Liver (tissue), 9 donors: ENCODE results near the gene LRRC7. TPM values are rescaled to one million over a fixed set of nuclear protein-coding genes. Genes with fewer than 3 reads are reported as not detected.

Experiments used
- DNase-seq: peaks from one replicate; pipeline ENCODE4 v3.0.0-alpha.2; 2017; ENCODE audit warnings: low spot score
- H3K27ac ChIP-seq, 2 donors: one replicate each; pipeline ENCODE4 v1.7.0; 2013; ENCODE audit warnings: inconsistent platforms in 2 of 2, low read length in 2 of 2, control low read depth in 1 of 2, low read depth in 1 of 2, mild to moderate bottlenecking in 1 of 2
- H3K27me3 ChIP-seq, 4 donors: one replicate each; pipeline versions ENCODE4 v1.6.1 to v1.7.0; 2013; ENCODE audit warnings: low read length in 3 of 4, inconsistent platforms in 1 of 4, mild to moderate bottlenecking in 1 of 4, moderate library complexity in 1 of 4; ENCODE audit not compliant: control insufficient read depth in 4 of 4, insufficient read depth in 4 of 4
- H3K36me3 ChIP-seq, 4 donors: one replicate each; pipeline versions ENCODE4 v1.6.1 to v1.7.0; 2013; ENCODE audit warnings: low read length in 3 of 4, mild to moderate bottlenecking in 3 of 4, low read depth in 1 of 4, moderate library complexity in 1 of 4; ENCODE audit not compliant: control insufficient read depth in 4 of 4, insufficient read depth in 3 of 4
- H3K4me1 ChIP-seq, 4 donors: one replicate each; pipeline versions ENCODE4 v1.6.1 to v1.7.0; 2013; ENCODE audit warnings: low read length in 3 of 4, mild to moderate bottlenecking in 3 of 4, moderate library complexity in 1 of 4; ENCODE audit not compliant: control insufficient read depth in 4 of 4, insufficient read depth in 4 of 4
- H3K4me3 ChIP-seq, 3 donors: one replicate each; pipeline versions ENCODE4 v1.6.1 to v1.7.0; 2013; ENCODE audit warnings: low read length in 3 of 3, control low read depth in 1 of 3, low read depth in 1 of 3, mild to moderate bottlenecking in 1 of 3
- H3K9ac ChIP-seq, 2 donors: one replicate each; pipeline ENCODE4 v1.7.0; 2013; ENCODE audit warnings: low read length in 2 of 2, mild to moderate bottlenecking in 2 of 2, moderate library complexity in 2 of 2, control low read depth in 1 of 2, low read depth in 1 of 2
- H3K9me3 ChIP-seq, 4 donors: one replicate each; pipeline versions ENCODE4 v1.6.1 to v1.7.0; 2013; ENCODE audit warnings: low read length in 3 of 4; ENCODE audit not compliant: control insufficient read depth in 4 of 4
- EGR1 ChIP-seq, 2 donors: IDR thresholded peaks; 2 replicates each; pipeline ENCODE4 v1.6.1; 2016 to 2018; ENCODE audit warnings: antibody characterized with exemption in 2 of 2, low read depth in 2 of 2
- FOXA1 ChIP-seq: IDR thresholded peaks from 2 replicates; pipeline ENCODE4 v1.6.1; 2016; ENCODE audit warnings: antibody characterized with exemption
- FOXA2 ChIP-seq: IDR thresholded peaks from 2 replicates; pipeline ENCODE4 v1.6.1; 2016; ENCODE audit warnings: antibody characterized with exemption
- GABPA ChIP-seq, 2 donors: IDR thresholded peaks in 1 of 2; conservative IDR thresholded peaks in 1 of 2; 2 replicates each; pipeline ENCODE4 v1.6.1; 2016; ENCODE audit warnings: antibody characterized with exemption in 2 of 2, mild to moderate bottlenecking in 1 of 2, moderate library complexity in 1 of 2
- HNF4A ChIP-seq, 2 donors: conservative IDR thresholded peaks; 2 replicates each; pipeline ENCODE4 v1.6.1; 2016; ENCODE audit warnings: antibody characterized with exemption in 2 of 2, mild to moderate bottlenecking in 2 of 2
- JUND ChIP-seq, 2 donors: IDR thresholded peaks; 2 replicates each; pipeline ENCODE4 v1.6.1; 2016; ENCODE audit warnings: antibody characterized with exemption in 2 of 2
- RAD21 ChIP-seq, 2 donors: IDR thresholded peaks; 2 replicates each; pipeline ENCODE4 v1.6.1; 2016; ENCODE audit warnings: antibody characterized with exemption in 2 of 2, mild to moderate bottlenecking in 2 of 2
- RXRA ChIP-seq, 2 donors: IDR thresholded peaks; 2 replicates each; pipeline ENCODE4 v1.6.1; 2017 to 2018; ENCODE audit warnings: antibody characterized with exemption in 2 of 2, mild to moderate bottlenecking in 1 of 2
- SP1 ChIP-seq: IDR thresholded peaks from 2 replicates; pipeline ENCODE4 v1.6.1; 2018; ENCODE audit warnings: antibody characterized with exemption, mild to moderate bottlenecking
- YY1 ChIP-seq: IDR thresholded peaks from 2 replicates; pipeline ENCODE4 v1.6.1; 2016; ENCODE audit warnings: antibody characterized with exemption, mild to moderate bottlenecking
- WGBS: extraction: QIAGEN DNeasy Blood & Tissue Kit; methylation state at CpG from one replicate; pipeline ENCODE4 v1.1.7; 2013; 5-methylcytosine and 5-hydroxymethylcytosine counted together
- polyA plus RNA-seq, 2 donors: library from polyadenylated mRNA; stranded (reverse) in 1 of 2; unstranded in 1 of 2; fragments of 200-250 nt in 1 of 2; fragments of >200 nt in 1 of 2; fragmentation: Nextera tagmentation in 1 of 2; extraction: Ambion mirVana in 1 of 2; gene quantifications; one replicate each; pipeline versions ENCODE4 v1.2.1 to v1.2.3, GENCODE V29; 2013 to 2015
- total RNA-seq, 2 donors: library from RNA; depleted of rRNA; stranded (reverse); fragments of >200 nt; gene quantifications; one replicate each; pipeline ENCODE4 v1.2.3, GENCODE V29; 2014
- TF ChIP-seq, protein P1 (sequence below): IDR thresholded peaks from 2 replicates; pipeline ENCODE4 v1.6.1; 2016; ENCODE audit warnings: antibody characterized with exemption
- TF ChIP-seq, protein P2 (sequence below): fragments of 150-350 bp; IDR thresholded peaks from 2 replicates; pipeline ENCODE4 v1.5.1; 2017; ENCODE audit warnings: improper control_type of control experiment, low read depth, low read length; ENCODE audit not compliant: missing input control
- TF ChIP-seq, protein P3 (sequence below): IDR thresholded peaks from 2 replicates; pipeline ENCODE4 v1.6.1; 2016; ENCODE audit warnings: antibody characterized with exemption
- TF ChIP-seq, protein P4 (sequence below): IDR thresholded peaks from 2 replicates; pipeline ENCODE4 v1.6.1; 2016; ENCODE audit warnings: antibody characterized with exemption, mild to moderate bottlenecking
- TF ChIP-seq, protein P5 (sequence below): IDR thresholded peaks from 2 replicates; pipeline ENCODE4 v1.6.1; 2016; ENCODE audit warnings: antibody characterized with exemption
- donor health status: healthy.
- donor health status: healthy.
- donor health status: healthy.
- donor health status: healthy.
- donor health status: healthy.

The LRRC7 gene
- total and polyA plus RNA-seq, 4 donors: 0.08 to 1.1 (median 0.67) TPM

DNA sequence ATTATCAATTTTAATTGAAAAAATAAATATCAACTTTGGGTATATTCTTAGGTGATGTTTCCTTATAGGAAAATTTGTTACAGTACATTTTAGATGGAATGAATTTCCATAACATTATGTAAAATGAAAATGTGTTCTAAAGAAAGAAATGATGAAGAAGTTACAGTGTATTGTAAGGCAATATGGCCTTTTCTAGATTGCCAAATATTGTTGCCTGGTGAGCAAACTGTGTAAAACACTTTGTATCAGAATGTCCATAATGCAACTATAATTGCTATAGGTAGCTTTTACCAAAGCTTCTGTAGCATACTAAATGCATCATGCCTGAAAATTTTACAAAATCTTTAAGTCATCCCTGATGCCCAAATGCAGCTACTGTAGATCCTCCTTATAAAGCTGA, 285.0 kb downstream of the LRRC7 start:
- Histone ChIP-seq H3K4me3 (no peak overlapping the region), H3K27me3 (no peaks in the 10 kb centered on the region), H3K36me3 (no peaks in the 10 kb centered on the region), H3K9me3 (no peaks in the 10 kb centered on the region), H3K9ac (no peak overlapping the region), H3K4me1 (no peaks in the 10 kb centered on the region), H3K27ac (no peak overlapping the region)
- no peak for DNase-seq
- TF ChIP-seq, protein P1, sequence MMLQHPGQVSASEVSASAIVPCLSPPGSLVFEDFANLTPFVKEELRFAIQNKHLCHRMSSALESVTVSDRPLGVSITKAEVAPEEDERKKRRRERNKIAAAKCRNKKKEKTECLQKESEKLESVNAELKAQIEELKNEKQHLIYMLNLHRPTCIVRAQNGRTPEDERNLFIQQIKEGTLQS: no peak
- TF ChIP-seq GABPA (IDR thresholded peaks at IDR 0.05 in 1 of 2, conservative IDR thresholded peaks at IDR 0.05 in 1 of 2) (no peak), FOXA2 (no peak), SP1 (no peak), JUND (IDR thresholded peaks at IDR 0.05) (no peak), RAD21 (IDR thresholded peaks at IDR 0.05) (no peak), EGR1 (IDR thresholded peaks at IDR 0.05; ENCODE audit: low read depth in 2 of 2) (no peak), HNF4A (conservative IDR thresholded peaks at IDR 0.05) (no peak), RXRA (IDR thresholded peaks at IDR 0.05) (no peak), FOXA1 (no peak)
- TF ChIP-seq, protein P2, sequence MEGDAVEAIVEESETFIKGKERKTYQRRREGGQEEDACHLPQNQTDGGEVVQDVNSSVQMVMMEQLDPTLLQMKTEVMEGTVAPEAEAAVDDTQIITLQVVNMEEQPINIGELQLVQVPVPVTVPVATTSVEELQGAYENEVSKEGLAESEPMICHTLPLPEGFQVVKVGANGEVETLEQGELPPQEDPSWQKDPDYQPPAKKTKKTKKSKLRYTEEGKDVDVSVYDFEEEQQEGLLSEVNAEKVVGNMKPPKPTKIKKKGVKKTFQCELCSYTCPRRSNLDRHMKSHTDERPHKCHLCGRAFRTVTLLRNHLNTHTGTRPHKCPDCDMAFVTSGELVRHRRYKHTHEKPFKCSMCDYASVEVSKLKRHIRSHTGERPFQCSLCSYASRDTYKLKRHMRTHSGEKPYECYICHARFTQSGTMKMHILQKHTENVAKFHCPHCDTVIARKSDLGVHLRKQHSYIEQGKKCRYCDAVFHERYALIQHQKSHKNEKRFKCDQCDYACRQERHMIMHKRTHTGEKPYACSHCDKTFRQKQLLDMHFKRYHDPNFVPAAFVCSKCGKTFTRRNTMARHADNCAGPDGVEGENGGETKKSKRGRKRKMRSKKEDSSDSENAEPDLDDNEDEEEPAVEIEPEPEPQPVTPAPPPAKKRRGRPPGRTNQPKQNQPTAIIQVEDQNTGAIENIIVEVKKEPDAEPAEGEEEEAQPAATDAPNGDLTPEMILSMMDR: no peak
- TF ChIP-seq, protein P3, sequence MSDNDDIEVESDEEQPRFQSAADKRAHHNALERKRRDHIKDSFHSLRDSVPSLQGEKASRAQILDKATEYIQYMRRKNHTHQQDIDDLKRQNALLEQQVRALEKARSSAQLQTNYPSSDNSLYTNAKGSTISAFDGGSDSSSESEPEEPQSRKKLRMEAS: no peak
- TF ChIP-seq, protein P4, sequence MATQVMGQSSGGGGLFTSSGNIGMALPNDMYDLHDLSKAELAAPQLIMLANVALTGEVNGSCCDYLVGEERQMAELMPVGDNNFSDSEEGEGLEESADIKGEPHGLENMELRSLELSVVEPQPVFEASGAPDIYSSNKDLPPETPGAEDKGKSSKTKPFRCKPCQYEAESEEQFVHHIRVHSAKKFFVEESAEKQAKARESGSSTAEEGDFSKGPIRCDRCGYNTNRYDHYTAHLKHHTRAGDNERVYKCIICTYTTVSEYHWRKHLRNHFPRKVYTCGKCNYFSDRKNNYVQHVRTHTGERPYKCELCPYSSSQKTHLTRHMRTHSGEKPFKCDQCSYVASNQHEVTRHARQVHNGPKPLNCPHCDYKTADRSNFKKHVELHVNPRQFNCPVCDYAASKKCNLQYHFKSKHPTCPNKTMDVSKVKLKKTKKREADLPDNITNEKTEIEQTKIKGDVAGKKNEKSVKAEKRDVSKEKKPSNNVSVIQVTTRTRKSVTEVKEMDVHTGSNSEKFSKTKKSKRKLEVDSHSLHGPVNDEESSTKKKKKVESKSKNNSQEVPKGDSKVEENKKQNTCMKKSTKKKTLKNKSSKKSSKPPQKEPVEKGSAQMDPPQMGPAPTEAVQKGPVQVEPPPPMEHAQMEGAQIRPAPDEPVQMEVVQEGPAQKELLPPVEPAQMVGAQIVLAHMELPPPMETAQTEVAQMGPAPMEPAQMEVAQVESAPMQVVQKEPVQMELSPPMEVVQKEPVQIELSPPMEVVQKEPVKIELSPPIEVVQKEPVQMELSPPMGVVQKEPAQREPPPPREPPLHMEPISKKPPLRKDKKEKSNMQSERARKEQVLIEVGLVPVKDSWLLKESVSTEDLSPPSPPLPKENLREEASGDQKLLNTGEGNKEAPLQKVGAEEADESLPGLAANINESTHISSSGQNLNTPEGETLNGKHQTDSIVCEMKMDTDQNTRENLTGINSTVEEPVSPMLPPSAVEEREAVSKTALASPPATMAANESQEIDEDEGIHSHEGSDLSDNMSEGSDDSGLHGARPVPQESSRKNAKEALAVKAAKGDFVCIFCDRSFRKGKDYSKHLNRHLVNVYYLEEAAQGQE: no peak

DNA sequence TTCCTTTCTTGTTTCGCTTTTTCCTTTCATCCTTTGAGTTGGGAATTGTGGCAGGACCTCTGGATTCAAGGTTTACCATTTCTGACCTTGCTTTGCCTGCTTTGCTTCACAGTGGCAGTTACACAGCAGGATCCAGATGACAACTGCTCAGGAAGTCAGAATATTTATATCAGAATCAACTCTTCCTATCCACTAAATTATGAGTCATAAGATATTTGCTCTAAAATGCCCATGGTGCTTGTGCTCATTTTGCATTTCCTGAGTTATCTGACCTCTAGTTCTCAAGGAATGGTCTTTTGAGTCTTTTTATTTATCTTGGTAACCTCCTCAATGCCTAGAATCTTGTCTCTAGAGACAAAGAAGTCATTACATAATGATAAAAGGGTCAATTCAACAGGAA, 290.8 kb downstream of the LRRC7 start:
- no peaks in the 10 kb centered on the region for H3K36me3 ChIP-seq
- WGBS: 42% methylated on average over 1 of the region's 1 CpG
- no peak overlapping the region for H3K9ac ChIP-seq
- H3K27ac ChIP-seq: no peak overlapping the region
- no peaks in the 10 kb centered on the region for H3K9me3 ChIP-seq
- no peaks in the 10 kb centered on the region for H3K4me1 ChIP-seq
- H3K4me3 ChIP-seq: no peak overlapping the region
- DNase-seq: no peak
- TF ChIP-seq, protein P1: no peak
- TF ChIP-seq YY1: no peak
- TF ChIP-seq SP1: no peak
- TF ChIP-seq, protein P5, sequence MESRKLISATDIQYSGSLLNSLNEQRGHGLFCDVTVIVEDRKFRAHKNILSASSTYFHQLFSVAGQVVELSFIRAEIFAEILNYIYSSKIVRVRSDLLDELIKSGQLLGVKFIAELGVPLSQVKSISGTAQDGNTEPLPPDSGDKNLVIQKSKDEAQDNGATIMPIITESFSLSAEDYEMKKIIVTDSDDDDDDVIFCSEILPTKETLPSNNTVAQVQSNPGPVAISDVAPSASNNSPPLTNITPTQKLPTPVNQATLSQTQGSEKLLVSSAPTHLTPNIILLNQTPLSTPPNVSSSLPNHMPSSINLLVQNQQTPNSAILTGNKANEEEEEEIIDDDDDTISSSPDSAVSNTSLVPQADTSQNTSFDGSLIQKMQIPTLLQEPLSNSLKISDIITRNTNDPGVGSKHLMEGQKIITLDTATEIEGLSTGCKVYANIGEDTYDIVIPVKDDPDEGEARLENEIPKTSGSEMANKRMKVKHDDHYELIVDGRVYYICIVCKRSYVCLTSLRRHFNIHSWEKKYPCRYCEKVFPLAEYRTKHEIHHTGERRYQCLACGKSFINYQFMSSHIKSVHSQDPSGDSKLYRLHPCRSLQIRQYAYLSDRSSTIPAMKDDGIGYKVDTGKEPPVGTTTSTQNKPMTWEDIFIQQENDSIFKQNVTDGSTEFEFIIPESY: no peak
- TF ChIP-seq GABPA (IDR thresholded peaks at IDR 0.05 in 1 of 2, conservative IDR thresholded peaks at IDR 0.05 in 1 of 2): no peak
- H3K27me3 ChIP-seq: no peaks in the 10 kb centered on the region
